DMS 273 (cell line): ENCODE data around the gene PRODH2.

ENCODE experiments used
- DNase-seq: peaks from one replicate; lab custom pipeline; 2025; ENCODE audit not compliant: unreplicated experiment; lab: John Stamatoyannopoulos, UW

Gene PRODH2

GRCh38 chr19:35812220-35813042 is at the start of gene PRODH2:
Gene PRODH2, minus strand, starts transcription at chr19:35812845. Its CDS starts 40 bp downstream, at chr19:35812805.
- no peak for DNase-seq

- no peak for DNase-seq
Measured at GRCh38 chr19:35861640-35862160, 49.1 kb upstream of the PRODH2 start.

- DNase-seq = no peak
Measured at GRCh38 chr19:35860818-35861639, 48.4 kb upstream of the PRODH2 start.

- DNase-seq = no peak
Measured at GRCh38 chr19:35860436-35860817, 47.8 kb upstream of the PRODH2 start.

GRCh38 chr19:35859414-35859813 is 46.8 kb upstream of the PRODH2 start:
- no peak for DNase-seq

- no peak for DNase-seq
Measured at GRCh38 chr19:35858311-35858710, 45.7 kb upstream of the PRODH2 start.

- peak; percentile 83 for DNase-seq
Measured at GRCh38 chr19:35856546-35857149, 44.0 kb upstream of the PRODH2 start, which contains the start of gene KIRREL2. Gene KIRREL2, plus strand, starts transcription at chr19:35856911. Its CDS starts 209 bp downstream, at chr19:35857120.

- DNase-seq = no peak
Measured at GRCh38 chr19:35853038-35853756, 40.6 kb upstream of the PRODH2 start.

GRCh38 chr19:35852029-35852780 is 39.6 kb upstream of the PRODH2 start, which contains the start of gene NPHS1:
Gene NPHS1, minus strand, starts transcription at chr19:35852504. Its CDS starts 667 bp downstream, at chr19:35851837.
- DNase-seq = peak; percentile 53

- peak; percentile 40 for DNase-seq
Measured at GRCh38 chr19:35851213-35852028, 38.8 kb upstream of the PRODH2 start.

- DNase-seq = no peak
Measured at GRCh38 chr19:35848919-35849505, 36.4 kb upstream of the PRODH2 start.

- DNase-seq = no peak
Measured at GRCh38 chr19:35848486-35848885, 35.8 kb upstream of the PRODH2 start.

GRCh38 chr19:35847911-35848310 is 35.3 kb upstream of the PRODH2 start:
- no peak for DNase-seq

GRCh38 chr19:35846038-35846668 is 33.5 kb upstream of the PRODH2 start:
- DNase-seq = peak; percentile 57

- DNase-seq = peak; percentile 72
Measured at GRCh38 chr19:35845215-35846037, 32.8 kb upstream of the PRODH2 start.

GRCh38 chr19:35844482-35845214 is 32.0 kb upstream of the PRODH2 start:
- DNase-seq = no peak
